CD4-positive, alpha-beta T cell treated with Interleukin-12 subunit alpha and Interleukin-12 subunit beta, for 1 hour (primary cell): ENCODE data around the gene LPCAT1.

Experiments
- DNase-seq: peaks from one replicate; pipeline ENCODE4 v3.0.0-alpha.2; 2020

The LPCAT1 gene

GRCh38 chr5:1494780-1495524, 28.8 kb downstream of the LPCAT1 start:
- DNase-seq = peak; percentile 30

DNA sequence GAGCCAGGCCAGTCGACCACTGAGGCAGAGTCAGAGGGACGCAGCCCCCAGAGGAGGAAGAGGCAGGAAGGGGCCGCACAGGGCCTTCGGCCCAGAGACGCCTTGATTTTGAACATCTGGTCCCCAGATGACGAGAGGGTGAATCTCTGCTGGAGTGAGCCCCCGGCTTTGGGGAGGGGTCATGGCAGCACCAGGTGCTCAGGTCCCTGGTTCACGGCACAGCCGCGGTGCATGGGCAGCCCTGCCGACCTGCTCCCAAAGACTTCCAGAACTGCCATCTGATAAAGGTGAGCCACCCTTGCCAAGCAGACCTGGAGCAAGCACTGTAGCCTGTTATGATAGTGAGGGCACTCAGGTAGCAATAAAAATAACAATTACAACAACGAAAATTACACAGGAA, 29.8 kb downstream of the LPCAT1 start:
- no peak for DNase-seq

GRCh38 chr5:1493413-1493812, 30.3 kb downstream of the LPCAT1 start:
- DNase-seq = no peak

- DNase-seq = no peak
These were observed 31.0 kb downstream of the LPCAT1 start for GRCh38 chr5:1492757-1493156.

- no peak for DNase-seq
These were observed 33.4 kb downstream of the LPCAT1 start for GRCh38 chr5:1490376-1490775.

DNA sequence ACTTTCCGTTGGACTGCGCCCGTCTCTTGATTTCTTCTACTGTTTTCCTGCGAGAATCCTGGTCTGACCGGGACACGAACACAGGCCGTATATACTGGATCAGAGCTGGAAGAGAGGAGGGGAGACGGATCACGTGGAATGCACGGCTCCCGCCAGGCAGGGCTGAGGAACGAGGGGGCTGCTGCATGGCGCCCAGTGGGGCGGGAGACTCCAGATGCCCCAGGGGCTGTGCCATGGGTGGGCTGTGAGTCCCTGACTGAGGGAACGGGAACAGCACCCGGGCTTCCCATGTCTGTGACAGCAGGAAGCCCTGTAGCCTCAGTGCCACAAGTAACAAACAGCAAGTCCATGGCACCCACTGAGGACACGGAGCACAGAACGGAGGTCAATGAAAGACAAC, 34.0 kb downstream of the LPCAT1 start:
- DNase-seq = no peak

GRCh38 chr5:1488882-1489680, 34.7 kb downstream of the LPCAT1 start:
- DNase-seq = no peak

- DNase-seq = no peak
These were observed 36.5 kb downstream of the LPCAT1 start for GRCh38 chr5:1487079-1487764.

DNA sequence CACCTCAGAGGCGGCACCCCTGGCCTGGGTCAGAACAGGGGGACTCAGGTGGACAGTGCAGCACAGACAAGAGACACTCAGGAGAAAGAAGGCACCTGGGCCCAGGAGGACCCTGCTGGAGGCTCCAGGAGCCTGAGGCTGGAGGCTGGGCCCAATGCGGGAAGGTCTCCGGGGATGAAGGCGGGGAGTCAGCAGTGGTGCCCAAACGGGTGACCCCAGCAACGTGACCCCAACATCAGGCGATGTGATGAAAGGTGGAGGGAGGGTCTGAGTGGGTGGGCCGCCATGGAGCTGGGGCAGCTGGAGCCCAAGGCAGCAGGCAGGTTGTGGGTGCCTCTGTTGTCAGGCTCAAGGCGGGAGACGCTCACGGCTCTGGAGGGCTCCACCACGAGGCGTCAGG, 37.5 kb downstream of the LPCAT1 start:
- no peak for DNase-seq

DNA sequence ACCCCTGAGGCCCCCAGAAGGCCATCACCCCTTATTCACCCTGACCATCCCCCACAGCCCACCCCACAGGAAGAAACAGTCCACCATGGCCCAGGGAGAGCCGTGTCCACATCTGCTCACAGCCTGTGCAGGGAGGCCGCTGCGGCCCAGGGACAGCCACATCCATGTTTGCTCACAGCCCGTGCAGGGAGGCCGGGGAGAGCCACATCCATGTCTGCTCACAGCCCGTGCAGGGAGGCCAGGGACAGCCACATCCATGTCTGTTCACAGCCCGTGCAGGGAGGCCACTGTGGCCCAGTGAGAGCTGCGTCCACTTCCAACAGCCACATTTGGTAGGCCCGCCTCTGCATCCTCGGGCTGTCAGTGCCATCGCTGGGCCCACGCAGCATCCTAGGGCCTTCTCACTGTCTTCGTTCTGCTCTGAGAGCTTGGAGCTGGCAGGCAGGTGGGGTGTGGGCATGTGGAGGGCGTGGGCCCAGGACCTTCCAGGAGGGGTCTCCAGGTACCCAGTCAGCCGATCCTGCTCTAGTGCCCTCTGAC, 38.1 kb downstream of the LPCAT1 start:
- no peak for DNase-seq

DNA sequence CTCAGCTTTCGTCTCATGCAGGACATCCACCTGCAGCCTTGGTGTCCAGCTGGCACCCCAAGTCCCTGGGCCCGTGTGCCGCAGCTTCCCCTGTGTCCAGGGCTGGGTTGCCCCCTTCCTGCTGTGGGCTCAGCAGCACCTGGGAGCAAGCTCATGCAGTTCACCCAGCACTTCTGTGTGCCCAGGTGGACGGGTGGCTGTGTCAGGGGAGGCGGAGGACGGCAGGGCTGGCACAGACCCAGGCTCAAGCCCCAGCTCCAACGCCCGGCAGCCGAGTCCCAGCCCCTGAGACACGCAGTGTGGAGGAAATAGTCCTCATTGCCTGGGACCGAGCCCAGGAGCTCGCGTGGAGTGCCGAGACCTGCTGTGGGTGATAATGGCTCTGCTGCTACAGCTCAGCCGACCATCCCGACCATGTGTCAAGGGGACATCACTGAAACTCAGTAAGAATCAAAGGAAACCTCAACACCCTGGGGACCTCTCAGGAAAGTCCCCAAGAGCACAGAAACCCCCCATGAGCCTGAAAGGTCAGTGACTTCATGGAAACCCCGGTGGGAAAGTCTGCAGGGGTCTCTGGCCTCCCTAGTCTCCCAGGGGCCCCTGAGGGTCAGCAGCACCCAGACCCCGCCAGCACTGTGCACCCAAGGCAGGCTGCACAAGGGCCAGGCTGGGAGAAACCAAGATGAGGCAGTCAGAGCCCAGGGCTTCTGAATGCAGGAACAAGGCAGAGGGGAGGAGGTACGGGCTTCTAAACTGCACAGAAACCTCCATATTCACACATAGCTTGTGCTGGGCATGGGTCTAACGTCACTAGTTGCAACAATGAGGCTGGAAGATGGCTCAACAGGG, 38.8 kb downstream of the LPCAT1 start:
- DNase-seq = no peak

GRCh38 chr5:1483856-1484729, 39.7 kb downstream of the LPCAT1 start:
- DNase-seq = no peak

DNA sequence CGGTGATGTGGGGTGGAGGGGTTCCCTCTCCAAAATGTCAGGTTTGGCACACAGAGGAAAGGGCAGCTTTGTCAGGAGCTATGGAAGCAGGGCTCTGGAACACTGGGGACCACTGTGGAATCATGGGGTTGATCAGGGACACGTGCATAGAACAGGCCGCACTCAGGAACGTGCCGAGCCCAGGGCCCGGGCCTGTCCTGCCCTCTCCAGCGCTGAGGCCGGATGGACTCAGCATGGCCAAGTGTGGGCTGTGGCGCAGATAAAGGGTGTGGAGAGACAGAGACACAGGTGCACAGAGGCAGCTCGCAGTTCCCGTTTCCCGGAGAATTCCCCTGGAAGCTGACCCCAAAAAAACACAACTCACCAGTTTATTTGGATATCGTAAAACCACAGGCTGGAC, 40.7 kb downstream of the LPCAT1 start:
- DNase-seq = no peak

GRCh38 chr5:1481959-1482331, 41.8 kb downstream of the LPCAT1 start:
- no peak for DNase-seq

- no peak for DNase-seq
These were observed 42.3 kb downstream of the LPCAT1 start for GRCh38 chr5:1481266-1481958.

DNA sequence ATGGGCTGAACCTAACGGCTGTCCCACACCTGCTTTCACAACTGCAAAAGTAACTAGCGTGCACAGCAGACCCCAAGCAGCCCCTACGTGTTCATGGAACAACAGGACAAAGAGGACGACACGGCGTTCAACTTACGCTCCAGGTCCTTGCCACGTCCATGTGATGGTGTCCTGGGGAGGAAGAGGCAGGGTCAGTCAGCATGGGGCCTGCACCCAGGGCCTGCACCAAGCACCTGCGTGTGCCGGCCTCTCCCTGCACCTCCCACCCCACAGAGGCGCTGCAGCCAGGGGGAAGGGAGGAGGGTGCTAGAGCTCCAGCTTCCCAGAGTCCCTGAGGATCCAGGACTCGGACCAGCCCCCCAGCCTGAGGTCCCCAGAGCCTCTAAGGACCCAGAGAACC, 43.0 kb downstream of the LPCAT1 start:
- no peak for DNase-seq

- DNase-seq = no peak
These were observed 43.5 kb downstream of the LPCAT1 start for GRCh38 chr5:1480217-1480616.

- peak; percentile 57 for DNase-seq
These were observed 44.1 kb downstream of the LPCAT1 start for GRCh38 chr5:1479581-1480188.

DNA sequence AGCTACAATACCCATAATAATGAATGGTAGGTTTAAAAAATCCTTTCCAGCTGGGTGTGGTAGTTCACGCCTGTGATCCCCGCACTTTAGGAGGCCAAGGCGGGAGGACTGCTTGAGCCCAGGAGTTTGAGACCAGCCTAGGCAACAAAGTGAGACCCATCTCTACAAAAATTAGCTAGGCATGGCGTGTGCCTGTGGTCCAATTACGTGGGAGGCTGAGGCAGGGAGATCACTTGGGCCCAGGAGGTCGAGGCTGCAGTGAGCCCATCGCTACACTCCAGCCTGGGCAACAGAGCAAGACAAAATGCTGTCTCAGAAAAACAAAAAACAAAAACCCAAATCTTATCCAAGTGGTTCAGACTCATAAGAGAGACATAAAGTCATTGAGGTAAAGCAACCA, 44.7 kb downstream of the LPCAT1 start:
- DNase-seq = no peak

- DNase-seq = no peak
These were observed 45.3 kb downstream of the LPCAT1 start for GRCh38 chr5:1478271-1479035.
